WERI-Rb-1 (cell line): Measurements from ENCODE around the gene PRKACA.

Experiments
- DNase-seq: peaks from one replicate; pipeline ENCODE4 v3.0.0-alpha.2; 2020
- H3K27ac ChIP-seq: fragments of 250-450 bp; sonication (Bioruptor Pico); 2 replicates; pipeline ENCODE4 v1.5.1; 2020; ENCODE audit warnings: mild to moderate bottlenecking, moderate library complexity
- H3K27me3 ChIP-seq: fragments of 250-450 bp; sonication (Bioruptor Pico); 2 replicates; pipeline ENCODE4 v1.5.1; 2021; ENCODE audit warnings: mild to moderate bottlenecking, low read depth, moderate library complexity; ENCODE audit not compliant: insufficient read depth, severe bottlenecking
- H3K36me3 ChIP-seq: fragments of 250-450 bp; sonication (Bioruptor Pico); 2 replicates; pipeline ENCODE4 v1.5.1; 2020; ENCODE audit warnings: mild to moderate bottlenecking, moderate library complexity
- H3K4me3 ChIP-seq: 2 replicates; pipeline ENCODE4 v1.5.1; 2011; ENCODE audit warnings: low read depth, mild to moderate bottlenecking, control low read depth, low read length
- H3K9me3 ChIP-seq: fragments of 250-450 bp; sonication (Bioruptor Pico); 2 replicates; pipeline ENCODE4 v1.5.1; 2021; ENCODE audit warnings: mild to moderate bottlenecking, moderate library complexity; ENCODE audit not compliant: severe bottlenecking
- CTCF ChIP-seq: IDR thresholded peaks from 2 replicates; pipeline ENCODE4 v1.5.1; 2011; ENCODE audit warnings: low read depth, mild to moderate bottlenecking, control low read depth, inconsistent platforms, low read length

Gene PRKACA

GRCh38 chr19:14107581-14108461, 9.7 kb downstream of the PRKACA start:
- no peak overlapping the region for H3K27ac ChIP-seq
- TF ChIP-seq CTCF = no peak
- peaks cover 26% of the 10 kb centered on the region for H3K36me3 ChIP-seq
- H3K4me3 ChIP-seq = no peak overlapping the region
- DNase-seq = no peak
- H3K9me3 ChIP-seq = no peaks in the 10 kb centered on the region
- H3K27me3 ChIP-seq = no peaks in the 10 kb centered on the region

GRCh38 chr19:14106840-14107239, 10.7 kb downstream of the PRKACA start:
- no peak overlapping the region for H3K4me3 ChIP-seq
- peaks cover 36% of the 10 kb centered on the region for H3K36me3 ChIP-seq
- H3K27me3 ChIP-seq = no peaks in the 10 kb centered on the region
- H3K9me3 ChIP-seq = no peaks in the 10 kb centered on the region
- no peak overlapping the region for H3K27ac ChIP-seq
- no peak for DNase-seq
- TF ChIP-seq CTCF = no peak

- TF ChIP-seq CTCF = no peak
- DNase-seq = no peak
- Histone ChIP-seq H3K4me3 (no peak overlapping the region), H3K9me3 (no peaks in the 10 kb centered on the region), H3K36me3 (peaks cover 47% of the 10 kb centered on the region), H3K27ac (no peak overlapping the region), H3K27me3 (no peaks in the 10 kb centered on the region)
Observed at GRCh38 chr19:14105680-14106079, 11.9 kb downstream of the PRKACA start.

- no peaks in the 10 kb centered on the region for H3K27me3 ChIP-seq
- H3K9me3 ChIP-seq = no peaks in the 10 kb centered on the region
- TF ChIP-seq CTCF = no peak
- DNase-seq = no peak
- H3K36me3 ChIP-seq = peaks cover 57% of the 10 kb centered on the region
- H3K4me3 ChIP-seq = no peak overlapping the region
- no peak overlapping the region for H3K27ac ChIP-seq
Observed at GRCh38 chr19:14103310-14103709, 14.3 kb downstream of the PRKACA start.

- Histone ChIP-seq H3K36me3 (peaks cover 61% of the 10 kb centered on the region), H3K27me3 (no peaks in the 10 kb centered on the region), H3K9me3 (no peaks in the 10 kb centered on the region), H3K4me3 (no peak overlapping the region), H3K27ac (no peak overlapping the region)
- no peak for DNase-seq
- no peak for TF ChIP-seq CTCF
Observed at GRCh38 chr19:14102756-14103155, 14.8 kb downstream of the PRKACA start.
